OCI-LY3 (cell line): ENCODE results near the gene POP4.

ENCODE experiments used
- EZH2phosphoT487 ChIP-seq: fragments of 200-600 bp; shearing (Covaris generic); IDR thresholded peaks from 2 replicates; pipeline ENCODE4 v1.6.1; 2018; ENCODE audit warnings: antibody characterized with exemption, mixed run types, low read depth
- TF ChIP-seq, protein P1 (sequence below): fragments of 200-600, 300-600 bp; sonication (generic); IDR thresholded peaks from 2 replicates; pipeline ENCODE4 v1.5.1; 2014; ENCODE audit warnings: antibody characterized with exemption, low read length, low read depth

DNA sequence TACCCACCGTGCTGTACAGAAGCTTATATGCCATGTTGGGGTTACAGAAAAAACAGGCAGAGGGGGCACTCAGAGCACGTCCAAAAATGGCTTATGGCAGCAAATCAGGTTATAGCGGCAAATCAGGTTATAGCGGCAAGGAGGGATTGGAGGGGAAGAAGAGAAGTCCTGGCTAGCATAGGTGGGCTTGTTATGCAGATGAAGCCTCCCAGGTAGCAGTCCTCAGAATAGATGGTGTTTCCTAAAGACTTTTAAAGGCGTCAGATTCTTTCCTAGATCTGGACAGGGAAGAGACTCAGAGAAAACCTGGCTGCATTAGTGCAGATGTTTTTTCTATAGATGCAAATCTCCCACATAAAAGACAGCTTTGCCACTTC lies 39.4 kb downstream of the POP4 start:
- TF ChIP-seq, protein P1, sequence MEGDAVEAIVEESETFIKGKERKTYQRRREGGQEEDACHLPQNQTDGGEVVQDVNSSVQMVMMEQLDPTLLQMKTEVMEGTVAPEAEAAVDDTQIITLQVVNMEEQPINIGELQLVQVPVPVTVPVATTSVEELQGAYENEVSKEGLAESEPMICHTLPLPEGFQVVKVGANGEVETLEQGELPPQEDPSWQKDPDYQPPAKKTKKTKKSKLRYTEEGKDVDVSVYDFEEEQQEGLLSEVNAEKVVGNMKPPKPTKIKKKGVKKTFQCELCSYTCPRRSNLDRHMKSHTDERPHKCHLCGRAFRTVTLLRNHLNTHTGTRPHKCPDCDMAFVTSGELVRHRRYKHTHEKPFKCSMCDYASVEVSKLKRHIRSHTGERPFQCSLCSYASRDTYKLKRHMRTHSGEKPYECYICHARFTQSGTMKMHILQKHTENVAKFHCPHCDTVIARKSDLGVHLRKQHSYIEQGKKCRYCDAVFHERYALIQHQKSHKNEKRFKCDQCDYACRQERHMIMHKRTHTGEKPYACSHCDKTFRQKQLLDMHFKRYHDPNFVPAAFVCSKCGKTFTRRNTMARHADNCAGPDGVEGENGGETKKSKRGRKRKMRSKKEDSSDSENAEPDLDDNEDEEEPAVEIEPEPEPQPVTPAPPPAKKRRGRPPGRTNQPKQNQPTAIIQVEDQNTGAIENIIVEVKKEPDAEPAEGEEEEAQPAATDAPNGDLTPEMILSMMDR = no peak
- TF ChIP-seq EZH2phosphoT487 = no peak
